HG02973 (cell line): ENCODE results near the gene TTC38.
"Not testable (repeated sequence)": the region's sequence is repeated elsewhere in the genome, so short reads cannot be mapped to it uniquely, and the experiment has no call there.

Experiments
- ATAC-seq: cut with Tn5 transposase; IDR thresholded peaks from one replicate; pipeline ENCODE4 v1.9.1; 2021; ENCODE audit warnings: moderate library complexity; ENCODE audit not compliant: unreplicated experiment

Gene TTC38

GRCh38 chr22:46245511-46245910, 22.3 kb upstream of the TTC38 start:
- ATAC-seq, result no peak

- ATAC-seq, result no peak
Observed at GRCh38 chr22:46246178-46246577, 21.6 kb upstream of the TTC38 start.

GRCh38 chr22:46247443-46247975, 20.3 kb upstream of the TTC38 start:
- no peak for ATAC-seq

- peak; percentile 77 for ATAC-seq
Observed at GRCh38 chr22:46250035-46250782, 17.6 kb upstream of the TTC38 start, which contains the start of gene CDPF1. TSS of gene CDPF1 (minus strand) at chr22:46250293. CDS start at chr22:46248284, 2,009 bp downstream.

- peak; percentile 15 for ATAC-seq
Observed at GRCh38 chr22:46250783-46251125, 17.1 kb upstream of the TTC38 start.

GRCh38 chr22:46251266-46251665, 16.5 kb upstream of the TTC38 start:
- ATAC-seq, result no peak

GRCh38 chr22:46251816-46252380, 15.9 kb upstream of the TTC38 start:
- no peak for ATAC-seq

- ATAC-seq, result no peak
Observed at GRCh38 chr22:46256358-46256958, 11.3 kb upstream of the TTC38 start.

- no peak for ATAC-seq
Observed at GRCh38 chr22:46259374-46259773, 8.4 kb upstream of the TTC38 start.

GRCh38 chr22:46260038-46260437, 7.8 kb upstream of the TTC38 start:
- ATAC-seq, result no peak

GRCh38 chr22:46262449-46263215, 5.2 kb upstream of the TTC38 start:
- no peak for ATAC-seq

- no peak for ATAC-seq
Observed at GRCh38 chr22:46263216-46263590, 4.6 kb upstream of the TTC38 start, which contains the start of gene PKDREJ. TSS of gene PKDREJ (minus strand) at chr22:46263343. CDS start at chr22:46263322, 21 bp downstream.

- ATAC-seq, result not testable (repeated sequence)
Observed at GRCh38 chr22:46264520-46264919, 3.3 kb upstream of the TTC38 start.

GRCh38 chr22:46265627-46266026, 2.2 kb upstream of the TTC38 start:
- ATAC-seq, result not testable (repeated sequence)

- no peak for ATAC-seq
Observed at GRCh38 chr22:46269564-46269963, 1.8 kb downstream of the TTC38 start.

- no peak for ATAC-seq
Observed at GRCh38 chr22:46272196-46272595, 4.4 kb downstream of the TTC38 start.

- ATAC-seq, result no peak
Observed at GRCh38 chr22:46272762-46273431, 5.1 kb downstream of the TTC38 start.

GRCh38 chr22:46273432-46274148, 5.8 kb downstream of the TTC38 start:
- ATAC-seq, result no peak

GRCh38 chr22:46274381-46274780, 6.6 kb downstream of the TTC38 start:
- no peak for ATAC-seq
